H1 (cell line): ENCODE data around the gene PTCHD1. TPM values are rescaled to one million over a fixed set of nuclear protein-coding genes. Genes with fewer than 3 reads are reported as not detected.

Experiments
- CBX5 ChIP-seq: fragments of 300-800, 300-1000 bp; sonication (generic); IDR thresholded peaks from 2 replicates; pipeline ENCODE4 v1.7.1; 2016; ENCODE audit warnings: antibody characterized with exemption, low read length, low read depth
- CHD1 ChIP-seq: IDR thresholded peaks from 2 replicates; pipeline ENCODE4 v1.6.1; 2012; ENCODE audit warnings: low read depth, low read length, improper control_type of control experiment
- KDM5A ChIP-seq: fragments of 200-600 bp; IDR thresholded peaks from 2 replicates; pipeline ENCODE4 v1.7.1; 2012; ENCODE audit warnings: mild to moderate bottlenecking, low read length, inconsistent platforms, mixed read lengths
- NRF1 ChIP-seq: IDR thresholded peaks from 2 replicates; pipeline ENCODE4 v1.6.1; 2011; ENCODE audit warnings: mild to moderate bottlenecking, low read depth, low read length, improper control_type of control experiment
- RNF2 ChIP-seq: fragments of 200-900, 300-1000 bp; sonication (generic); IDR thresholded peaks from 2 replicates; pipeline ENCODE4 v1.7.1; 2016; ENCODE audit warnings: borderline replicate concordance, low read depth, mild to moderate bottlenecking, antibody characterized with exemption, low read length; ENCODE audit not compliant: poor library complexity, severe bottlenecking; ENCODE audit errors: missing control alignments
- SP4 ChIP-seq: IDR thresholded peaks from 2 replicates; pipeline ENCODE4 v1.6.1; 2012; ENCODE audit warnings: low read length, inconsistent platforms
- TBP ChIP-seq: IDR thresholded peaks from 2 replicates; pipeline ENCODE4 v1.6.1; 2011; ENCODE audit warnings: low read depth, low read length, improper control_type of control experiment
- TEAD4 ChIP-seq: IDR thresholded peaks from 2 replicates; pipeline ENCODE4 v1.6.1; 2012; ENCODE audit warnings: low read depth, low read length, inconsistent platforms, mixed read lengths
- polyA plus RNA-seq, 7 experiments: library from polyadenylated mRNA; depleted of rRNA in 3 of 7; stranded (reverse) in 5 of 7; unstranded in 2 of 7; fragments of >200 nt in 5 of 7; fragments of 200-250 nt in 2 of 7; gene quantifications; 1 replicate in 5 of 7; 2 replicates in 1 of 7; 4 replicates in 1 of 7; pipeline versions ENCODE4 v1.2.1 to v1.2.3, GENCODE V29; 2011 to 2013; ENCODE audit warnings: missing spikeins in 2 of 7, mixed read lengths in 2 of 7
- total RNA-seq: library from RNA; stranded (reverse); fragmentation: NEBNext Ultra II Directional; extraction: Animal tissue kit (Norgen Biotek cat#: 25700); gene quantifications from 2 replicates; pipeline ENCODE4 v1.2.1, GENCODE V29; 2021
- TF ChIP-seq, protein P1 (sequence below): fragments of 300-600 bp; sonication (generic); IDR thresholded peaks from 2 replicates; pipeline ENCODE4 v1.7.1; 2012; ENCODE audit warnings: low read length, moderate library complexity, mild to moderate bottlenecking, inconsistent platforms; ENCODE audit not compliant: insufficient replicate concordance
- TF ChIP-seq, protein P2 (sequence below): IDR thresholded peaks from 2 replicates; pipeline ENCODE4 v1.6.1; 2011; ENCODE audit warnings: low read length, improper control_type of control experiment

PTCHD1 gene
- total and polyA plus RNA-seq, 2 of the 8 experiments (the other 6 are each of a cell fraction or from before 2014, with no cell fraction given), result 0.53 to 2.4 TPM

DNA sequence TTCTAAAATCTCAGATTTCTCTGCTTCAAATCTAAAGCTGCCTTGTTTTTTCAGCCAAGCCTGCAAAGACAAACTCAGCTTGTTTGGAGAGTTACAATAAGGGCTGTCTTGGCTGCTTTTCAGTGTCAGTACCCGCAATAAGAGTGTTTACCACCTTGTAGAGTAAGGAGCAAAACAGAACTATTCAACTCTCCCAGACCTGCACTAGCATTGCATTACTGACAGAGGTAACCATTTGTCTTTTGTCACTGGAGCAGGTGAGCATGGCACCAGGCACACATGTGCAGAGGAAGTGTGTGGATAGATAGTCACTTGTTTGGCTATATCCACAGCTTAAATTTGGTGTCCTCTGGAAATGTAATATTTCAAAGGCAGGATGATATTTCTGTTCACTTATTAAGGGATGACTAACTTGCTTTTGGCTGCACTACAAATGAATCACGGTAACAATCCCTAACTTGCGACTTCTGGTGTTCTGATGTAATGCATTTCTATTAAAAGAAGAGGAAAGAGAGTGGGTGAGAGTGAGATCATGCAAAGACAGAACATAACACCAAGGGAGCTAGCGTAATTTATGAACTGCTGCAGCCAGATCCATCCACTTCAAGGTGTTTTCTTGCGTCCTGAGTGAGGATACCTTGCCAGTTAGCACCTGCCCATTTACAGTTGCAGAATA lies 38.6 kb downstream of the PTCHD1 start (continued):
- TF ChIP-seq, protein P1, sequence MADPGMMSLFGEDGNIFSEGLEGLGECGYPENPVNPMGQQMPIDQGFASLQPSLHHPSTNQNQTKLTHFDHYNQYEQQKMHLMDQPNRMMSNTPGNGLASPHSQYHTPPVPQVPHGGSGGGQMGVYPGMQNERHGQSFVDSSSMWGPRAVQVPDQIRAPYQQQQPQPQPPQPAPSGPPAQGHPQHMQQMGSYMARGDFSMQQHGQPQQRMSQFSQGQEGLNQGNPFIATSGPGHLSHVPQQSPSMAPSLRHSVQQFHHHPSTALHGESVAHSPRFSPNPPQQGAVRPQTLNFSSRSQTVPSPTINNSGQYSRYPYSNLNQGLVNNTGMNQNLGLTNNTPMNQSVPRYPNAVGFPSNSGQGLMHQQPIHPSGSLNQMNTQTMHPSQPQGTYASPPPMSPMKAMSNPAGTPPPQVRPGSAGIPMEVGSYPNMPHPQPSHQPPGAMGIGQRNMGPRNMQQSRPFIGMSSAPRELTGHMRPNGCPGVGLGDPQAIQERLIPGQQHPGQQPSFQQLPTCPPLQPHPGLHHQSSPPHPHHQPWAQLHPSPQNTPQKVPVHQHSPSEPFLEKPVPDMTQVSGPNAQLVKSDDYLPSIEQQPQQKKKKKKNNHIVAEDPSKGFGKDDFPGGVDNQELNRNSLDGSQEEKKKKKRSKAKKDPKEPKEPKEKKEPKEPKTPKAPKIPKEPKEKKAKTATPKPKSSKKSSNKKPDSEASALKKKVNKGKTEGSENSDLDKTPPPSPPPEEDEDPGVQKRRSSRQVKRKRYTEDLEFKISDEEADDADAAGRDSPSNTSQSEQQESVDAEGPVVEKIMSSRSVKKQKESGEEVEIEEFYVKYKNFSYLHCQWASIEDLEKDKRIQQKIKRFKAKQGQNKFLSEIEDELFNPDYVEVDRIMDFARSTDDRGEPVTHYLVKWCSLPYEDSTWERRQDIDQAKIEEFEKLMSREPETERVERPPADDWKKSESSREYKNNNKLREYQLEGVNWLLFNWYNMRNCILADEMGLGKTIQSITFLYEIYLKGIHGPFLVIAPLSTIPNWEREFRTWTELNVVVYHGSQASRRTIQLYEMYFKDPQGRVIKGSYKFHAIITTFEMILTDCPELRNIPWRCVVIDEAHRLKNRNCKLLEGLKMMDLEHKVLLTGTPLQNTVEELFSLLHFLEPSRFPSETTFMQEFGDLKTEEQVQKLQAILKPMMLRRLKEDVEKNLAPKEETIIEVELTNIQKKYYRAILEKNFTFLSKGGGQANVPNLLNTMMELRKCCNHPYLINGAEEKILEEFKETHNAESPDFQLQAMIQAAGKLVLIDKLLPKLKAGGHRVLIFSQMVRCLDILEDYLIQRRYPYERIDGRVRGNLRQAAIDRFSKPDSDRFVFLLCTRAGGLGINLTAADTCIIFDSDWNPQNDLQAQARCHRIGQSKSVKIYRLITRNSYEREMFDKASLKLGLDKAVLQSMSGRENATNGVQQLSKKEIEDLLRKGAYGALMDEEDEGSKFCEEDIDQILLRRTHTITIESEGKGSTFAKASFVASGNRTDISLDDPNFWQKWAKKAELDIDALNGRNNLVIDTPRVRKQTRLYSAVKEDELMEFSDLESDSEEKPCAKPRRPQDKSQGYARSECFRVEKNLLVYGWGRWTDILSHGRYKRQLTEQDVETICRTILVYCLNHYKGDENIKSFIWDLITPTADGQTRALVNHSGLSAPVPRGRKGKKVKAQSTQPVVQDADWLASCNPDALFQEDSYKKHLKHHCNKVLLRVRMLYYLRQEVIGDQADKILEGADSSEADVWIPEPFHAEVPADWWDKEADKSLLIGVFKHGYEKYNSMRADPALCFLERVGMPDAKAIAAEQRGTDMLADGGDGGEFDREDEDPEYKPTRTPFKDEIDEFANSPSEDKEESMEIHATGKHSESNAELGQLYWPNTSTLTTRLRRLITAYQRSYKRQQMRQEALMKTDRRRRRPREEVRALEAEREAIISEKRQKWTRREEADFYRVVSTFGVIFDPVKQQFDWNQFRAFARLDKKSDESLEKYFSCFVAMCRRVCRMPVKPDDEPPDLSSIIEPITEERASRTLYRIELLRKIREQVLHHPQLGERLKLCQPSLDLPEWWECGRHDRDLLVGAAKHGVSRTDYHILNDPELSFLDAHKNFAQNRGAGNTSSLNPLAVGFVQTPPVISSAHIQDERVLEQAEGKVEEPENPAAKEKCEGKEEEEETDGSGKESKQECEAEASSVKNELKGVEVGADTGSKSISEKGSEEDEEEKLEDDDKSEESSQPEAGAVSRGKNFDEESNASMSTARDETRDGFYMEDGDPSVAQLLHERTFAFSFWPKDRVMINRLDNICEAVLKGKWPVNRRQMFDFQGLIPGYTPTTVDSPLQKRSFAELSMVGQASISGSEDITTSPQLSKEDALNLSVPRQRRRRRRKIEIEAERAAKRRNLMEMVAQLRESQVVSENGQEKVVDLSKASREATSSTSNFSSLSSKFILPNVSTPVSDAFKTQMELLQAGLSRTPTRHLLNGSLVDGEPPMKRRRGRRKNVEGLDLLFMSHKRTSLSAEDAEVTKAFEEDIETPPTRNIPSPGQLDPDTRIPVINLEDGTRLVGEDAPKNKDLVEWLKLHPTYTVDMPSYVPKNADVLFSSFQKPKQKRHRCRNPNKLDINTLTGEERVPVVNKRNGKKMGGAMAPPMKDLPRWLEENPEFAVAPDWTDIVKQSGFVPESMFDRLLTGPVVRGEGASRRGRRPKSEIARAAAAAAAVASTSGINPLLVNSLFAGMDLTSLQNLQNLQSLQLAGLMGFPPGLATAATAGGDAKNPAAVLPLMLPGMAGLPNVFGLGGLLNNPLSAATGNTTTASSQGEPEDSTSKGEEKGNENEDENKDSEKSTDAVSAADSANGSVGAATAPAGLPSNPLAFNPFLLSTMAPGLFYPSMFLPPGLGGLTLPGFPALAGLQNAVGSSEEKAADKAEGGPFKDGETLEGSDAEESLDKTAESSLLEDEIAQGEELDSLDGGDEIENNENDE, result no peak
- TF ChIP-seq RNF2 (no peak), CHD1 (no peak), TBP (no peak), NRF1 (no peak), KDM5A (no peak), SP4 (no peak), TEAD4 (no peak), CBX5 (no peak)
- TF ChIP-seq, protein P2, sequence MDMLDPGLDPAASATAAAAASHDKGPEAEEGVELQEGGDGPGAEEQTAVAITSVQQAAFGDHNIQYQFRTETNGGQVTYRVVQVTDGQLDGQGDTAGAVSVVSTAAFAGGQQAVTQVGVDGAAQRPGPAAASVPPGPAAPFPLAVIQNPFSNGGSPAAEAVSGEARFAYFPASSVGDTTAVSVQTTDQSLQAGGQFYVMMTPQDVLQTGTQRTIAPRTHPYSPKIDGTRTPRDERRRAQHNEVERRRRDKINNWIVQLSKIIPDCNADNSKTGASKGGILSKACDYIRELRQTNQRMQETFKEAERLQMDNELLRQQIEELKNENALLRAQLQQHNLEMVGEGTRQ, result no peak
